SK-N-SH treated with all-trans-retinoic acid at 6 μM for 48 hours (cell line): ENCODE data around the gene GFRA1.

ENCODE experiments used
- ATAC-seq: fragments of 200-7000 bp; cut with Tn5 transposase; 3 replicates; pipeline ENCODE4 v1.9.1; 2020; ENCODE audit warnings: mild to moderate bottlenecking, moderate library complexity
- ARNTL ChIP-seq: fragments of 450-650 bp; formaldehyde crosslinking; IDR thresholded peaks from 2 replicates; pipeline ENCODE4 v1.5.0; 2020; ENCODE audit warnings: low read depth, mild to moderate bottlenecking, moderate library complexity, borderline replicate concordance
- BACH2 ChIP-seq: fragments of 250-450 bp; sonication (Bioruptor Pico); IDR thresholded peaks from 2 replicates; pipeline ENCODE4 v1.9.0; 2021; ENCODE audit warnings: mild to moderate bottlenecking, borderline replicate concordance
- CREB5 ChIP-seq: fragments of 250-450 bp; sonication (Bioruptor Pico); IDR thresholded peaks from 2 replicates; pipeline ENCODE4 v1.5.1; 2020; ENCODE audit warnings: low read depth, mild to moderate bottlenecking, moderate library complexity
- CSDC2 ChIP-seq: fragments of 250-450 bp; sonication (Bioruptor Pico); IDR thresholded peaks from 2 replicates; pipeline ENCODE4 v1.5.0; 2020; ENCODE audit warnings: mild to moderate bottlenecking, moderate library complexity
- CSRNP3 ChIP-seq: fragments of 250-450 bp; sonication (Bioruptor Pico); IDR thresholded peaks from 2 replicates; pipeline ENCODE4 v1.5.1; 2021; ENCODE audit warnings: mild to moderate bottlenecking, moderate library complexity
- ESRRG ChIP-seq: fragments of 250-450 bp; sonication (Bioruptor Pico); IDR thresholded peaks from 2 replicates; pipeline ENCODE4 v1.6.1; 2021; ENCODE audit warnings: mild to moderate bottlenecking
- GLIS3 ChIP-seq: fragments of 250-450 bp; sonication (Bioruptor Pico); IDR thresholded peaks from 2 replicates; pipeline ENCODE4 v1.5.0; 2020; ENCODE audit warnings: mild to moderate bottlenecking, moderate library complexity
- ISL1 ChIP-seq: fragments of 250-450 bp; sonication (Bioruptor Pico); IDR thresholded peaks from 2 replicates; pipeline ENCODE4 v2.1.2; 2022; ENCODE audit warnings: mild to moderate bottlenecking, moderate library complexity
- OSR1 ChIP-seq: fragments of 250-450 bp; sonication (Bioruptor Pico); IDR thresholded peaks from 2 replicates; pipeline ENCODE4 v1.8.0; 2022; ENCODE audit warnings: moderate library complexity, mild to moderate bottlenecking, inconsistent platforms
- PATZ1 ChIP-seq: fragments of 250-450 bp; sonication (Bioruptor Pico); IDR thresholded peaks from 2 replicates; pipeline ENCODE4 v1.8.0; 2020; ENCODE audit warnings: mild to moderate bottlenecking, moderate library complexity, borderline replicate concordance
- POU6F1 ChIP-seq: fragments of 250-450 bp; sonication (Bioruptor Pico); IDR thresholded peaks from 2 replicates; pipeline ENCODE4 v1.8.0; 2021; ENCODE audit warnings: low read depth, mild to moderate bottlenecking, moderate library complexity, borderline replicate concordance
- RARB ChIP-seq: fragments of 250-450 bp; sonication (Bioruptor Pico); IDR thresholded peaks from 2 replicates; pipeline ENCODE4 v1.8.0; 2021; ENCODE audit warnings: mild to moderate bottlenecking, moderate library complexity
- TCF4 ChIP-seq: fragments of 250-450 bp; sonication (Bioruptor Pico); IDR thresholded peaks from 2 replicates; pipeline ENCODE4 v1.8.0; 2021; ENCODE audit warnings: mild to moderate bottlenecking, moderate library complexity, borderline replicate concordance
- TOX ChIP-seq: fragments of 250-450 bp; sonication (Bioruptor Pico); IDR thresholded peaks from 2 replicates; pipeline ENCODE4 v1.8.0; 2021; ENCODE audit warnings: mild to moderate bottlenecking, moderate library complexity, borderline replicate concordance
- TSHZ2 ChIP-seq: fragments of 250-450 bp; sonication (Bioruptor Pico); IDR thresholded peaks from 2 replicates; pipeline ENCODE4 v1.5.0; 2020; ENCODE audit warnings: mild to moderate bottlenecking, moderate library complexity
- ZC3H10 ChIP-seq: fragments of 250-450 bp; sonication (Bioruptor Pico); IDR thresholded peaks from 2 replicates; pipeline ENCODE4 v1.5.1; 2021; ENCODE audit warnings: mild to moderate bottlenecking, moderate library complexity
- ZFP3 ChIP-seq: fragments of 250-450 bp; sonication (Bioruptor Pico); IDR thresholded peaks from 2 replicates; pipeline ENCODE4 v1.5.0; 2020; ENCODE audit warnings: mild to moderate bottlenecking, moderate library complexity
- ZFP30 ChIP-seq: fragments of 450-650 bp; formaldehyde crosslinking; IDR thresholded peaks from 2 replicates; pipeline ENCODE4 v1.5.0; 2022; ENCODE audit warnings: mild to moderate bottlenecking, moderate library complexity
- ZNF565 ChIP-seq: fragments of 450-650 bp; formaldehyde crosslinking; conservative IDR thresholded peaks from 2 replicates; pipeline ENCODE4 v1.5.0; 2020; ENCODE audit warnings: low read depth, mild to moderate bottlenecking, moderate library complexity
- ZNF8 ChIP-seq: fragments of 450-650 bp; formaldehyde crosslinking; IDR thresholded peaks from 2 replicates; pipeline ENCODE4 v1.5.0; 2020; ENCODE audit warnings: mild to moderate bottlenecking, moderate library complexity

GFRA1 gene

GRCh38 chr10:116237970-116238369, 35.0 kb downstream of the GFRA1 start:
- ATAC-seq, result no peak
- TF ChIP-seq TSHZ2 (CRISPR knock-in tag), result no peak

GRCh38 chr10:116237260-116237659, 35.7 kb downstream of the GFRA1 start:
- TF ChIP-seq TCF4 (CRISPR knock-in tag) (no peak), ZNF8 (CRISPR knock-in tag) (no peak)

GRCh38 chr10:116233230-116233629, 39.8 kb downstream of the GFRA1 start:
- ATAC-seq, result no peak
- TF ChIP-seq TOX (CRISPR knock-in tag) (no peak), OSR1 (no peak), ZFP3 (no peak), CREB5 (CRISPR knock-in tag) (no peak), ESRRG (CRISPR knock-in tag) (no peak), TSHZ2 (CRISPR knock-in tag) (no peak), ZNF8 (CRISPR knock-in tag) (no peak), POU6F1 (CRISPR knock-in tag) (no peak), ISL1 (CRISPR knock-in tag) (no peak), TCF4 (CRISPR knock-in tag) (no peak), ZFP30 (CRISPR knock-in tag) (no peak), GLIS3 (no peak), PATZ1 (no peak), BACH2 (CRISPR knock-in tag) (no peak), CSDC2 (CRISPR knock-in tag) (no peak), ZC3H10 (no peak), CSRNP3 (CRISPR knock-in tag) (no peak), RARB (CRISPR knock-in tag) (no peak), ARNTL (CRISPR knock-in tag) (no peak), ZNF565 (CRISPR knock-in tag) (no peak)

More at GRCh38 chr10:116237260-116237659, 35.7 kb downstream of the GFRA1 start:
- no peak for ATAC-seq
